HG03342 (cell line): ENCODE results near the gene DSCAM.

Source experiments
- ATAC-seq: cut with Tn5 transposase; IDR thresholded peaks from one replicate; pipeline ENCODE4 v1.9.1; 2021; ENCODE audit warnings: mild to moderate bottlenecking, moderate library complexity; ENCODE audit not compliant: unreplicated experiment

Gene DSCAM

DNA sequence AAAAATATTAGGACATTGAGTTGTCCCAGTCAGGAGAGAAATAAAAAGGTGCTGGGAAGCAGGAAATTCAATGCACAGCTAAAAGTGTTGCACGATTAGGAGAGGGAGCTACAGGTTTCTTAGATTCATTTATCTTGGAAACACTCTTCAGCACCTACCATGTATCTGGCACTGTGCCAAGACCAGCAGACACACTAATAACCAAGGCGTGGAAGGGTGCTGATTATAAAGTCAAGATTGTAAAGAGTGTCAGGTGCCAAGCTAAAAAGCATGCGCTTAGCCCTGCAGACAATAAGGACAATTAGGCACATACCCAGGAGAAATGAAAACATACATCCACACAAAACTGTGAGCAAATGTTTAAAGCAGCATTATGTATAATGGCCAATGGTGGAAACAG lies 129.9 kb downstream of the DSCAM start:
- no peak for ATAC-seq

DNA sequence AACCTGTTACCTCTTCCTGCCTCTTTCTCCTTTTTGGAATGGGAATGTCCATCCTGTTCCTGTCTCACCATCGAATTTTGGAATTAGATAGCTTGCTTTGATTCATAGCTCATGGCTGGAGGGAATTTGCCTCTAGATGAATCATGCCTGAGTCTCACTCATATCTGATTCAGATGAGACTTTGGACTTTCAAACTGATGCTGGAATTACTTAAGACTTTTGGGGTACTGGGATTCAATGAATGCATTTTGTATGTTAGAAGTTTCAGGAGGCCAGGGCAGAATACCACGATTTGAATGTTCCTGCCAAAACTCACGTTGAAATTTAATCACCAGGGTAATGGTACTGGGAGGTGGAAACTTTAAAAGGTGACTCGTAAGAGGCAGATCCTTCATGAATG lies 132.4 kb downstream of the DSCAM start:
- ATAC-seq, result no peak

DNA sequence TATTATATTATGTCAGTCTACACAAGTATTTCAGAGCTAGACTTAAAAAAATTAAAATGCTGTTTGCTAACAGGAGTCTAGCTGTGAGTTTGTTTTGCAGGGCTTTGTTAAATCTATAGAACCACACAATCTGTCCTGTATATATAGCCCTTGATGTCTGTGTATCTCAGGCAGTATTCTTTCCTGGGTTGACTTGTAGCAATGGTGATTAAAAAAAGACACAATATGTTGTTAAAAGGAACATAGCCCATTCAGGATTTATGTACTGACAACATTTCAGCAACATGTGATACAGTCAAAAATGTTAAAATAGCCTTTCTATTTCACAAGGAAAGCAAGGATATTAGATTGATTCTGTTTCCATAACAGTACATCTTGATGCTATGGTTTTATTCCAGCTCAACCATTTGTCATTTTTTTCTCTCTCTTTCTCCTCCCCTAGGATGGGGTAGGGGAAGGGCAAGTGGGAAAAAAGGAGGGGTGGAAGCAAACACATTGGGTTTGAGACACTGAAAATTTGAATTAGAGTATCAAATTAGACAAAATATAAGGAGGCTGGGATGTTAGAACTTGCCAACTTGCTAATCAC lies 139.2 kb downstream of the DSCAM start:
- ATAC-seq, result no peak

DNA sequence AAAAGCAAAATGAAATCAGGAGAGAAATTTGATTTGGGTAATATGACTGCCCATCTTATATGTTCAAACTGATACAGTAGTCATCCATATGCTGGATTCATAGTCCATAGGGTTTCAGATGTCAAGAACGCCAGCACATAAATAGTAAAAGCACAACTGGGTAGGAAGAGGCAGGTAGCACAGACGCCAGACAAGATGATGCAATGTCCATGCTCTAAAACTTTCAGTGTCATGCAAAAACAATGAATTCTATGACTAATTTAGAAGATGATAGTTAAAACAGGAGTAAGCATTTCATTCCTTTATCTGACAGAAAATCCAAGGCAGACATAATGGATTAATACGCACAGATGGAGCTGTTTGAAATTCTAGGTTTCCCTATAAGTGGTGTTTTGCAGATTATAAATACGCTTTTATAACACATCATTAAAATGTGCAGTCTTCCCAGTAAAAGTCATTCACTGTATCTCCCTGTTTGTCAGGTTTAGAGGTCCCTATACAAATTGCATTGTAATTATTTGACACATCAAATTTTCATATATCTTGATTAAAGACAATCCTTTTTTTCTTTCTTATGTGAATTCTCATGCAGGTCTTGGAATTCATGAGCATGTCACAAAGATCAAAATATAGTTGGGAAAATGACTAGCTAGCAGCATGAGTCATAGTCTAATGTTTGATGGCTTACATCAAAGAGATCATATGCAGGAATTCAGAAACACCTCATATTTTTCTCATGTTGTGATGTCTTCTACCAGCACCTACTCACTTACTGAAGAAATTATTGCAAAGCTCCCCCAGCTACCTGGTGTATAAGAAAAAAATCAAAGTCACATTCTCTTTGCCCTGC lies 139.9 kb downstream of the DSCAM start:
- no peak for ATAC-seq

DNA sequence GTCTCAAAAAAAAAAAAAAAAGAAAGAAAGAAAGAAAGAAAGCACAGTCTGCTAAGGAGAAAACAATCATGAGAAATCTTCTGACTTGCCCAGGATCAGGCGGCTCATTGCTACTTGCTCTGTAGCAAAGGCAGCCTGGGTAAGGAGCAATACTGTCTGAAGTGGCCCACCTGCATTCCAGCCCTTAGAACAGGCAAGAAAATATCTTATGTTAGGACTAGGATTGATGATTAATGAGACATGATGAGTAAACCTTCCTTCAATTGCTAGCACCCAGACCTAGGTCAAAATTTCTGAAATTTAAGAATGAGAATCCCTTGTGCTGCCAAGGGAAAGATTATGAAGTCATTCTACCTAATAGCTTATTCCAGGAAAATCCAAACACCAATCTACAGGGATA lies 140.8 kb downstream of the DSCAM start:
- no peak for ATAC-seq

DNA sequence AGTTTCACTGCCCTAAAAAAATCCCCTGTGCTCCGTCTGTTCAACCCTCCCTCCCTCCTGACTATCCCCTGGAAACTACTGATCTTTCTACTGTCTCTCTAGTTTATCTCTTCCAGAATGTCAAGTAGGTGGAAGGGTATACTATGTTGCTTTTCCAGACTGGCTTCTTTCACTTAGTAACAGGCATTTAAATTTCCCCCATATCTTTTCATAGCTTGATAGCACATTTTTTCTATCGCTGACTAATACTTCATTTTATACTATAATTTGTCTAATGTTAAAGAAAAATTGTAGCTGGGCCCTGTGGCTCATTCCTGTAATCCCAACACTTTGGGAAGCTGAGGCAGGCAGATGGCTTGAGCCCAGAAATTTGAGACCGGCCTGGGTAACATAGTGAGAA lies 142.8 kb downstream of the DSCAM start:
- ATAC-seq, result no peak

DNA sequence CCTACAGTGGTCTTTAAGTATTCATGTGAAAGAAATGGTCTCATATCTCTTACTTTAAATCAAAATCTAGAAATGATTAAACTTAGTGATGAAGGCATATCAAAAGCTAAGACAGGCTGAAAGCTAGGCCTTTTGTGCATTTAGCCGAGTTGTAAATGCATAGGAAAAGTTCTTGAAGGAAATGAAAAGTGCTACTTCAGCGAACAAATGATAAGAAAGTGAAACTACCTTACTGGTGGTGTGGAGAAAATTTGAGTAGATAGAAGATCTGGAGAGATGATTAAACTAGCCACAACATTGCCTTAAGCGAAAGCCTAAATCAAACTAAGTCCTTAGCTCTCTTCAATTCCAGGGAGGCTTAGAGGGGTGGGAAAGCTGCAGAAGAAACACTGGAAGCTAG lies 147.6 kb downstream of the DSCAM start:
- ATAC-seq, result no peak

DNA sequence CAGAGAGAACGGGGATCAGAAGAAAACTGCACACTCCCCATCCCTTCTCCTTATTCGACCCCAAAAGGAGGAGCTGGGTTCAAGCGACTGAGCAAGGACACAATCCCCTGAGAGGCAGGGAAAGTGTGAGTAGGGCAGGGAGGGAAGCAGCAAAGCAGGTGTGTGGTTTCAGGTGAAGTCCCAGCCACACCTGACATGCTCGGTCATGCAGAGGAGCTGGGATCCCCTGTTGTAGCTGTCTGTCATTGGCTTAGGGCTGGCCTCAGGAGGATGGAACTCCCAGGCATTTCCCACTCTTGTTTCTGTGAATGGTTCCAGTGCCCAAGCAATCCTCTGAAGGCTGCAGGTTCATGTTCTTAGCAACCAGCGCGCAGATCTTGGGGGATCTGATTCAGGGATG lies 150.7 kb downstream of the DSCAM start:
- ATAC-seq, result no peak

DNA sequence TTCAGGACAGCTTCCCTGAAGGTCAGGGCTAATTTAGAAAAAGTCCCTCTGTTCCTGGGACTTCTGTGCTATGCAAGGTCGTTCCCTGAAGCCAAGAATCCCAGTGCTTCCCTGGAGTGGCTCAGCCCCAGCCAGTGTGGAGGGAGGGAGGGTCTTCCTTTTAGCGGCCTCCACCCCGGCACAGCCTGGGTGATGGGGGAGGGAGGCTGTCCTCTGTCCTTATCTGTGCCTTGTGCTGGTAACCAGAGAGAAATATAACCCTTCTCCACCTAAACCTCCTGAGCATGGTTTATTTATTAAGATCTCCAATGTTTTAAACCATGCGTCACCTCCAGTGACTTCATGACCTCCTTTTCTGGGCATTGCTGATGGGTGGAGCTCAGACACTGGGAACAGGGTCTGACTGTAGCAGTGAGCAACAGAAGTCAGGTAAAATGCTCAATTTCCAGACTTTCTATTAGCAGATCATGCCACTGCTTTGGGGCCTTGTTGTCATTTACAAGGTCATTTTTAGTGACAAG lies 157.1 kb downstream of the DSCAM start:
- ATAC-seq, result no peak

DNA sequence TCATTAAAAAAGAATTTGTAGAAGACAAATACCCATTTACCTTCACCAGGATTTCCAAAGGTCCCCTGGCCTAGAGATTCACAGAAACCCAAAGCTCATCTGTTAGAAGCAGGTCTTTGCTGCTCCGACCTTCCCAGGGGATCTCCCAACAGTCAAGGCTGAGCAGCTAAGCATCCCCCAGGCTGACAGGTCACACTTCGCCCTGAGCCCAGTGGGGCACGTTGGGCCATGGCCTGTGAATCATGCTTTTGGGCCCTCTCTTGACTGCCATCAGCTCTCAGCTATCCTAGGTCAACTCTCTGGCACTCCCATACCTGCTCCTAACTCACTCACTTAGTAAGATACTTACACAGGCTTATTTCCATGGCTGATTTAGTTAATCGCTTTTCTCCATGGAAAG lies 157.7 kb downstream of the DSCAM start:
- no peak for ATAC-seq

DNA sequence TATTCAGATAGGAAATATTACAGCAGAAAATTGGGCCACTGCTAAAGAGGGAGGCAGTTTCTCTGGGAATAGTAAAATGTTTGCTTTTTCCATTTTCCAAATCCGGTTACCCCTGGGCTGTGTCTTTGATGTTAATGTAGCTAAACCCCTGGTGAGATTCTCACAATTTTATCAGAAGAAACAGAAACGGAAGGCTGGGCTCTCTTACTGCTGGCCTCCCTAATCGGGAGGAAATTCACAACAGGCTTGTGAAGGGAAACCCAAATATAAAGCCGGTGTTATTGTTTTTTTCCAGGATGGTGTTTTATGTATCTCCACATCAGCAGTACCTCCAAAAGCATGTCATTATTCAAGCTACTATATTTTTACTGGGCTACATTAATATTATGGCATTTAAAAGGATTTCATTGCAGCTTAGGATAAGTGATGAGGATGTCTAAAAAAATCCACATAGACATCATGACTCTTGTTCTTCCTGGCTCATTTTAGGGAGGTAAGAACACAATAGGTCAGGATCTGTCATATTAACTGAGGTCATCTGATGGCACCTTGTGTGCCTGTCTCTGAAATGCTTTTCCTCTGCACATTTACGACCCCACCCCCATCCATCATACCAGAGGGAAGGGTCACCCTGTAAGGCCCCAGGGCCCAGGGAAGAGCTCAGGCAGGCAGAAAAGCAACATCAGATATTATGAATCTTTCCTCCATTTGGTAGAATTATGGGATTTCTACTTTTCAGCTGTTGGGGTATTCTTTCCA lies 158.7 kb downstream of the DSCAM start:
- no peak for ATAC-seq

DNA sequence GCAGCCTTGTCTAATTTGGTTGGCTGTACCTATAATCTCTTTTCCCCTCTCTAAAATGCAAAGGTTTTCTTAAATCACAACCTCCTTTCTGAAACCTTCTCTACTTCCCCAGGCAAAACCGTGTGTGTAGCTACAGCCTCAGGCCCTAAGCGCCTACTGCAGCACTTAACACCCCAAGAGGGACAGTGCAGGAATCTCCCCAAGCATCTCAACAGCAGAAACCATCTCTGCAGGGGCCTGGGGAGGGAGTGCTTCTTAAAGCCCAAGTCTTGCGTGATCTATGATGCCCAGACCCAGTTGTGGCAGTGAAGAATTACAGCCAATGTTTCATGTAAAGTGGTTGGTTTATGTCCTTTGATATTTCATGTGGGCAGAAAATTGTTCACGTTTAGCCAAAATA lies 159.3 kb downstream of the DSCAM start:
- no peak for ATAC-seq

DNA sequence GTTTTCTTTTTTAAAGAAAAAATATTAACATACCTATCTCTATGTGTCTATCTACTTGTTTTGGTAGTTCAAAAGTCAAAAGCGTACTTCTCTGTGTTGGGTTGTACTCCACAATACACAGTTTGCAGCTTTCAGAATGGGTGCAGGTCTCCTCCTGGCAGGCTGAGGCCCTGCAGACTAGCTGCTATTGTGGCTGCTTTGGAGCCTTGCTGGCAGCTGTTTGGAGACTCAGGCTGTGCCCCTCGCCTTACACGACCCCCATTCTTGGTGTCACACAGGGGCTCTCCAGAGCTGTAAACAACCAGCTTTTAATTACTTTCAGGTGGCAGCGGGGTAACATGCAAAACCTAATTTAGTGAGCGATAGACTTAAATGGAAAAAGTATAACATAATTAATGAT lies 160.4 kb downstream of the DSCAM start:
- ATAC-seq, result no peak

DNA sequence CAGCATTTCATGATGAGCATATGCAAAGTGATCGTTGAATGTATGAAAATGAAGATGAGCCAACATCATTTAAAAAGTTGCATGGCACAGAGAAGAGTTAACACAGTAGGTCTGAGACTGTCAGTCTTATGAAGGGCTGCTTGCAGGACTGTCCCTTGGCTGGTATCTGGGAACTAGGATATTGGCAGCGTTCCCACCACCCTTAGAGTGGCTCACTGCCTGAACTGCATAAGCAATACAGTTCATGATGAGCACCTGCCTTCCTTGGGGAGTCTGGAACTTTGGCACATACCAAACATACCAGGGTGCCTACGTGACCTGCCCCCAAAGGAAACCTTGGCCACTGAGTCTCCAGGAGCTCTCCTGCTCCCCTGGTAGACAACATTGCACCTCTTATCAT lies 161.8 kb downstream of the DSCAM start:
- no peak for ATAC-seq

DNA sequence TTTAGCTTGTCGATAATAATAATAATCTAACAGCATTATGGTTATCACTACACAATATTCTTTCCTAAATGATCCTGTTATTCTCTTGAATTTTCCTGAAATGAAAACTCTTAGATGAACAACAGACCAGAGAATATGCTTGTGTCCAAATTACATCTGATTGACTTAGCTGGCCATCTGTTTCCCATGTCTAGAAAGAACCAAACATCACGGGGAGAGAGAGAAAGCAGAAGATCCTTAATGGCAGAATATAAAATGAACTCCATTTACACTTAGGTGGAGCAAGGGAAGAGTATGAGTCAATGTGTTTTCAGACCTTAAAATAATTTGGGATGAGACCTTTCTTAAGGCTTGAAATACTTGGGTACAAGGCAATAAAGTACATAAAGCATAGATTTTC lies 162.2 kb downstream of the DSCAM start:
- no peak for ATAC-seq

DNA sequence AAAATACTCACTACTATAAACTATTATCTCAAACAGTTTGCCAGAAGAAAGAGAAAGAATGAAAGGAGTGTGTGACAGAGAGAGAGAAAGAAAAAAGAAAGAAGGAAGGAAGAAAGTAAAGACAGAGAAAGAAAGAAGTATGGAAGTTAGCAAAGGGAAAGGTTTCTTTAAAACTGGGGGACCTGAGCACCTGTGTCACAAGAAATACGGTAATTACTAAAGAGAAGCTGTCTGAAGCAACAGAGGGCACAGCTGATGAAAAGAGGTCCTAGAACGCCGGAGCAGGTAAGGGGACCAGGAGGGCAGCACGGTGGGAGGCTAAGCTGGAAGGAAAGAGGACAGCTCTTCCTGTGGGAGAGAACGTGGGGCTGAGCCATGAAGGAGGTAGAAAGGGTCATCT lies 163.6 kb downstream of the DSCAM start:
- no peak for ATAC-seq

DNA sequence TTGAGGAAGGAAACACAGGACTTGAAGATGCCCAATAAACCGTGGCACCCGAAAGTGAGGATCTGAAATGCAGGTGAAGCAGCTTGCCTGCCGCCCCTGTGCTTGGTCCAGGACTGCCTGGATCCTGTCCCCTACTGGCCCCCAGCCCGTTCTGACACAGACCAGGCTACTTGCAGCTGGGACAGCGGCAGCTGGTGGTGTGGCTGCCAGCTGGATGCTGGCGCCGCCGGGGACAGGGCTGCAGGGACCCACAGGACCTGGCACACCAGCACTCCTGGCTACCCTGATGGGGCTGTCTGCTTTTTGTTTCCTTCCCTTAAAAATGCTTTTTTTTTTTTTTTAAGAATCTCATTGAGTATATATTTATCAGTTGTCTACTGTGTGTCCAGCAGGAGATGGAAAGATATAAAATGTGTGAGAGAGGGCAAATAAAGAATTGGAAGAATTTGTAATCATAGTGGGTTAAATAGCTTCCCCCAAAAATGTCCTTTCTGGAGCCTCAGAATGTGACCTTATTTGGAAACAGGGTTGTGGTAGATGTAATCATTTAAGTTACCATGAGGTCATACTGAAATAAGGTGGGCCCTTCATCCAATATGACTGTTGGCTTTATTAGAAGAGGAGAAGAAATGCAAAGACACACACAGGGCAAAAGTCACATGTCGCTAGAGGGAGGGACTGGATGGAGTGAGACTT lies 165.6 kb downstream of the DSCAM start:
- ATAC-seq, result no peak

DNA sequence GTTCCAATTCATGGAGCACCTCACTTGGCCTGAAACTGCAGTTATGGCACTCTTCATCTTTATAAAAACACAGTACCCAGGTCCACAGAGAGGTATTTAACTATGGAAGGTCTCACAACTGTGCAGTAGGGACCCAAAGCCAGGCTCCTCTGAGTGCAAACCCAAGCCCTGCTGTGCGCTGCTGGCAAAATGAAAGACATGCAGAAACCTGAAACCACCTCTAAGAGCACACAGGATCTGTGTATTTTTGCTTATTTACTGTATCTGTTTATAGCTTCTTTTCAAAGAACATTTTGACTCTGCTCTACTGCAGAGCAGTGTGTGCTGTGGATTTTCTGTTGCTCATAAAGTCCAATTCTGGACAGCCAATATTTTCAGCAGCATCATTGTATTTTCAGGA lies 166.6 kb downstream of the DSCAM start:
- no peak for ATAC-seq

DNA sequence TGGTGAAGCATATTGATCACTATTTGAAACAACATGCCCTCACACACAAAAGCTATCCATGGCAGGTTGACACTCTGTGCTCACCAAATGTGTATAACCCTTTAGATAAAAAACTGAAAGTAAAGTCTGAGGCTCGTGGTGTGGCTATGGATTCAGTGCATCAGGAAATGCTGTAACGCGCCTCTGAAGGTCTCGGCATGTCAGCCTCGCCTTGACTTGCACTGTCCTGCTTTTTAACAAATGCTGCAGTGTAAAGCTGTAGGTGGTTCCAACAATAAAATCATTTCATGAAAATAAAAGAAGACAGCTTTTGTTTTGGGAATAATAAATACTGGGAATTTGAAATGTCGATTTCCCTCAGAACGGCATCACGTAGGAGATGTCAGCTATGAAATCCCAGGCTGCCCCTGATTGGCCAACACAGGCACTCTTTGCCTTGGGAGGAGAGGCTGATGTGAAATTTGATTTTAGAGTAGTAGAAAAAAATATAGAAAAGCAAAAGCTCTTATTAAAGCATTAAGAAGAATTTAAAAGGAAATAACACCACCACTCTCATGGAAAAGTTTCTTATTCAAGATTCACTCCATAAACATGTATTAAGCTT lies 168.2 kb downstream of the DSCAM start:
- no peak for ATAC-seq

DNA sequence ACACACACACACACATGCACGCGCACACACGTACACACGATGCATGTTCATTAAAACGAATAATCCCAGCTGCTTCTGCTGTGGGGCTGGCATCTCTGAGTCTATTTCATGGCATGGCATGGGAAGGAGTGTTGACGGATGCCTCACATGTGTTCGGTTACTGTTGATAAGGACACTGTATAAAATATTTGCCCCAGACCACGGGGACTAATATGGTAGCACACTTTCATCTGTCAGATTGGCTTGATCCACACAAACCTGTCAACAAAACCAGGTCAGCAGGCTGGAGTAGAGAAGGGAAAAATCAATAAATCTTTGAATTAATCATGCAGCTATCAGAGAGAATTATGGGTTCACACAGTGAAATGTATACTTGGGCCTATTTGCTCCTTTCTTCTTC lies 171.9 kb downstream of the DSCAM start:
- no peak for ATAC-seq

DNA sequence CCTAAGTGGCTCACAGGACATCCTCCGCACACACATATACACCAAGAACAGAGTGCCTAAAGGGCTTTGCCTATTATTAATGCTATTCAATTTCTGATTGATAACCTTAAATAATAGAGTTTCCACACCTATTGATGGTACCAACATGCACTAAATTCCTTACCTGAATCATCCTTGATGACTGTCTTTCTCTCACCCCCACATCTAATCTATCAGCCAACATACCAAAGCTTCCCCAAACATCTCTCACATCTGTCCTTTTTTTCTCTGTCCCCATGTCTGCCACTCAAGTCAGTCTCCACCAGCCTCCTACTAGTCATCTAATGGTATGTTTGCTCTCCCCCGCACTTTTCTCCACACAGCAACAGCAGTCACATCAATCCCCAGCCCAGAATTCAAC lies 174.4 kb downstream of the DSCAM start:
- ATAC-seq, result no peak
